Fibroblast of lung (primary cell): ENCODE data around the gene CRYL1. TPM values are rescaled to one million over a fixed set of nuclear protein-coding genes. Genes with fewer than 3 reads are reported as not detected.
A peak's percentile ranks its signal among the peaks of the same experiment; 100 is the strongest.

Experiments
- DNase-seq, 2 donors: peaks; one replicate each; pipeline versions ENCODE4 v3.0.0 to v3.0.0-alpha.2; 2010; ENCODE audit warnings: low read depth in 2 of 2
- H2AFZ ChIP-seq: 2 replicates; pipeline ENCODE4 v1.5.1; 2012; ENCODE audit warnings: low read length, control low read depth, inconsistent platforms
- H3K27ac ChIP-seq: 2 replicates; pipeline ENCODE4 v1.5.1; 2011; ENCODE audit warnings: low read length, control low read depth; ENCODE audit not compliant: insufficient read depth
- H3K27me3 ChIP-seq: 2 replicates; pipeline ENCODE4 v1.5.1; 2011; ENCODE audit warnings: mild to moderate bottlenecking, low read length; ENCODE audit not compliant: control insufficient read depth, insufficient read depth
- H3K36me3 ChIP-seq: 2 replicates; pipeline ENCODE4 v1.5.1; 2011; ENCODE audit warnings: low read length; ENCODE audit not compliant: control insufficient read depth, insufficient read depth
- H3K4me1 ChIP-seq: 2 replicates; pipeline ENCODE4 v1.5.1; 2011; ENCODE audit warnings: low read length; ENCODE audit not compliant: control insufficient read depth, insufficient read depth; ENCODE audit errors: extremely low read depth
- H3K4me2 ChIP-seq: 2 replicates; pipeline ENCODE4 v1.5.1; 2011; ENCODE audit warnings: low read length, control low read depth; ENCODE audit not compliant: insufficient read depth; ENCODE audit errors: extremely low read depth
- H3K4me3 ChIP-seq, 4 experiments: fragments of 200-600 bp in 1 of 4; sonication (generic) in 1 of 4; replicated peaks in 1 of 4; 2 replicates each; pipeline ENCODE4 v1.5.1; 2011 to 2016; ENCODE audit warnings: low read length in 4 of 4, low read depth in 3 of 4, mild to moderate bottlenecking in 3 of 4, control low read depth in 2 of 4, inconsistent platforms in 1 of 4, mixed read lengths in 1 of 4; ENCODE audit not compliant: insufficient read depth in 1 of 4; ENCODE audit errors: control extremely low read depth in 1 of 4
- H3K79me2 ChIP-seq: 2 replicates; pipeline ENCODE4 v1.5.1; 2012; ENCODE audit warnings: mild to moderate bottlenecking, low read length, inconsistent platforms; ENCODE audit not compliant: control insufficient read depth, insufficient read depth
- H3K9ac ChIP-seq: 2 replicates; pipeline ENCODE4 v1.5.1; 2011; ENCODE audit warnings: mild to moderate bottlenecking, low read length, control low read depth; ENCODE audit not compliant: insufficient read depth
- H3K9me3 ChIP-seq: 2 replicates; pipeline ENCODE4 v1.5.1; 2012; ENCODE audit warnings: low read depth, low read length; ENCODE audit not compliant: control insufficient read depth, insufficient read depth
- H4K20me1 ChIP-seq: 2 replicates; pipeline ENCODE4 v1.5.1; 2011; ENCODE audit warnings: low read length; ENCODE audit not compliant: control insufficient read depth, insufficient read depth; ENCODE audit errors: extremely low read depth
- CTCF ChIP-seq, 2 donors: IDR thresholded peaks in 1 of 2; conservative IDR thresholded peaks in 1 of 2; 1 replicate in 1 of 2; 2 replicates in 1 of 2; pipeline ENCODE4 v1.5.1; 2011 to 2012; ENCODE audit warnings: low read length in 2 of 2, control low read depth in 1 of 2, inconsistent platforms in 1 of 2, low read depth in 1 of 2, mild to moderate bottlenecking in 1 of 2
- EZH2 ChIP-seq: IDR thresholded peaks from 2 replicates; pipeline ENCODE4 v1.5.1; 2012; ENCODE audit warnings: low read length, control low read depth, mild to moderate bottlenecking; ENCODE audit errors: missing control alignments
- polyA plus RNA-seq, 2 donors: library from polyadenylated mRNA; depleted of rRNA in 1 of 2; stranded (reverse) in 1 of 2; unstranded in 1 of 2; fragments of >200 nt; gene quantifications; 2 replicates each; pipeline ENCODE4 v1.2.1, GENCODE V29; 2011 to 2012; ENCODE audit warnings: missing spikeins in 1 of 2
- total RNA-seq: library from RNA; depleted of rRNA; stranded (reverse); fragments of >200 nt; gene quantifications from 2 replicates; pipeline ENCODE4 v1.2.1, GENCODE V29; 2014

Gene CRYL1
- total and polyA plus RNA-seq, 2 donors (not counting 1 experiment from before 2014, with no cell fraction given): 18.3 to 20.1 TPM

DNA sequence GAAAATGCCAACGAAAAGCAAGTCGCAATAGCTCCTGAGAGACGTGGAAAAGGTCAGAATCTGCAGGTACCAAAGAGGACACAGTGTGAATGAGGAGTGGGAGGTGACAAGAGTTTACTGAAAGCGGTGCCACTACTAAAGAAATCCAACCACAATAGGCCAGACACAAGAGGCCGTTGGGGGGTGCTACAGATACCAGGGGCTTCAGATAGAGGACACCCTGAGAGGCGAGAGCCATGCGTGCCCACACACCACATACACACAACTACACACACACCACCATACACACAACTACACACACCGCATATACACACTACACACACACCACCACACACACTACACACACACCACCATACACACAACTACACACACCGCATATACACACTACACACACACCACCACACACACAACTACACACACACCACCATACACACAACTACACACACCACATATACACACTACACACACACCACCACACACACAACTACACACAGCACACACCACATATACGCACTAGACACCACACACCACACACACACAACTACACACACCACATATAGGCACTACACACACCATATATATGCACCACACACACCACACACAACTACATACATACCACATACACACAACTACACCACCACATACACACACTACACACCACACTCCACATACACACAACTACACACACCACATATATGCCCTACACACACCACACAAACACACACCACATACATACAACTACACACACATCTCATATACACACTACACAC is 28.5 kb downstream of the CRYL1 start:
- TF ChIP-seq CTCF (conservative IDR thresholded peaks at IDR 0.05 in 1 of 2, IDR thresholded peaks at IDR 0.05 in 1 of 2; ENCODE audit: low read depth in 1 of 2, low read length in 2 of 2) (no peak), EZH2 (no peak)
- H3K27me3 ChIP-seq: no peaks in the 10 kb centered on the region
- H3K9ac ChIP-seq: no peak overlapping the region
- H3K4me3 ChIP-seq: no peak overlapping the region
- H3K79me2 ChIP-seq: no peaks in the 10 kb centered on the region
- H3K27ac ChIP-seq: no peak overlapping the region
- no peak overlapping the region for H2AFZ ChIP-seq
- H3K4me1 ChIP-seq: no peaks in the 10 kb centered on the region
- H3K36me3 ChIP-seq: no peaks in the 10 kb centered on the region
- H4K20me1 ChIP-seq: no peaks in the 10 kb centered on the region
- DNase-seq: no peak
- no peak overlapping the region for H3K4me2 ChIP-seq
- H3K9me3 ChIP-seq: no peaks in the 10 kb centered on the region

- H3K9ac ChIP-seq: no peak overlapping the region
- H3K4me2 ChIP-seq: no peak overlapping the region
- H3K79me2 ChIP-seq: no peaks in the 10 kb centered on the region
- peak; percentile 96 to 97 for TF ChIP-seq CTCF (conservative IDR thresholded peaks at IDR 0.05 in 1 of 2, IDR thresholded peaks at IDR 0.05 in 1 of 2; ENCODE audit: low read depth in 1 of 2, low read length in 2 of 2)
- no peak for TF ChIP-seq EZH2
- H4K20me1 ChIP-seq: no peaks in the 10 kb centered on the region
- no peaks in the 10 kb centered on the region for H3K36me3 ChIP-seq
- no peaks in the 10 kb centered on the region for H3K4me1 ChIP-seq
- H3K27me3 ChIP-seq: no peaks in the 10 kb centered on the region
- DNase-seq: peak; percentile 50 to 79
- H3K4me3 ChIP-seq: peak overlapping the region in 2 of 4 experiments; percentile 29 to 42
- no peaks in the 10 kb centered on the region for H3K9me3 ChIP-seq
- H3K27ac ChIP-seq: peak overlapping the region; percentile 26
- H2AFZ ChIP-seq: peak overlapping the region; percentile 48
Observed at GRCh38 chr13:20495087-20496023, 30.3 kb downstream of the CRYL1 start.

DNA sequence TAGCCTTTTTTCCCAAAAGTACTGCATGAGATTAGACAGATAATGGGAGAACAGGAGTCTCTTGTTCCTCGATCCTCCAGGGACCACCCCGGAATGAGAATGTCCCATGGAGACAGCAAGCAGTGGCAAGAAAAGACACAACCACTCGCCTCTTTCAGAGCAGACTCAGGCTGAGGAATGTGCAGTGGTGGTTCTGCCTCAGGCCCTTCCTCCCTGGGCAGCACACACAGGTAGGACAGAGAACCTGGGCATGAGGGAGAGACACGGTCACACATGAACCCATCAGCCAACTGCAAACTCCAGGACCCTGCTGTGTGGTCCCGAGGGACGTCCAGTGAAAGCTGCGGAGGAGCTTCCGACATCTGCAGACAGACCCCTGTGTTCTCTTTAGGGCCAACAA is 31.0 kb downstream of the CRYL1 start:
- no peak overlapping the region for H3K9ac ChIP-seq
- H3K27me3 ChIP-seq: no peaks in the 10 kb centered on the region
- no peaks in the 10 kb centered on the region for H3K4me1 ChIP-seq
- no peak overlapping the region for H2AFZ ChIP-seq
- H3K27ac ChIP-seq: no peak overlapping the region
- TF ChIP-seq CTCF (conservative IDR thresholded peaks at IDR 0.05 in 1 of 2, IDR thresholded peaks at IDR 0.05 in 1 of 2; ENCODE audit: low read depth in 1 of 2, low read length in 2 of 2) (no peak), EZH2 (no peak)
- no peak overlapping the region for H3K4me3 ChIP-seq
- no peaks in the 10 kb centered on the region for H3K79me2 ChIP-seq
- H4K20me1 ChIP-seq: no peaks in the 10 kb centered on the region
- no peaks in the 10 kb centered on the region for H3K9me3 ChIP-seq
- no peak for DNase-seq
- no peak overlapping the region for H3K4me2 ChIP-seq
- H3K36me3 ChIP-seq: no peaks in the 10 kb centered on the region
